ENCODE results near the gene PLEKHB2. TPM values are rescaled to one million over a fixed set of nuclear protein-coding genes. Genes with fewer than 3 reads are reported as not detected.
"Not testable (repeated sequence)": the region's sequence is repeated elsewhere in the genome, so short reads cannot be mapped to it uniquely, and the experiment has no call there.

PLEKHB2 gene
- total RNA-seq, 1 experiment from 2014 or later, result 139 TPM

- Mint-ChIP-seq H3K4me1 (ENCODE audit: low read depth, unreplicated experiment) (peaks cover 12% of the 10 kb centered on the region), H3K36me3 (ENCODE audit: insufficient read depth, unreplicated experiment) (peaks cover 24% of the 10 kb centered on the region), H3K27me3 (ENCODE audit: insufficient read depth, unreplicated experiment) (no peaks in the 10 kb centered on the region), H3K9me3 (ENCODE audit: unreplicated experiment) (no peaks in the 10 kb centered on the region), H3K4me3 (ENCODE audit: unreplicated experiment) (no peak overlapping the region), H3K27ac (ENCODE audit: unreplicated experiment) (no peak overlapping the region)
- intact Hi-C loops (cut with micrococcal nuclease; ENCODE audit: unreplicated experiment), result loop anchor here (10.0 kb wide), 1 partner anchor 368 kb away; the partner anchor contains the start of gene CCDC74A
- Histone ChIP-seq H3K27me3 (replicated peaks; ENCODE audit: control insufficient read depth, insufficient read depth, low read length) (no peaks in the 10 kb centered on the region), H3K36me3 (ENCODE audit: control insufficient read depth, insufficient read depth, low read length) (no peaks in the 10 kb centered on the region), H3K4me3 (ENCODE audit: low read depth, low read length) (no peak overlapping the region), H3K9me3 (no peaks in the 10 kb centered on the region), H3K4me1 (no peaks in the 10 kb centered on the region)
- TF ChIP-seq, protein P1, sequence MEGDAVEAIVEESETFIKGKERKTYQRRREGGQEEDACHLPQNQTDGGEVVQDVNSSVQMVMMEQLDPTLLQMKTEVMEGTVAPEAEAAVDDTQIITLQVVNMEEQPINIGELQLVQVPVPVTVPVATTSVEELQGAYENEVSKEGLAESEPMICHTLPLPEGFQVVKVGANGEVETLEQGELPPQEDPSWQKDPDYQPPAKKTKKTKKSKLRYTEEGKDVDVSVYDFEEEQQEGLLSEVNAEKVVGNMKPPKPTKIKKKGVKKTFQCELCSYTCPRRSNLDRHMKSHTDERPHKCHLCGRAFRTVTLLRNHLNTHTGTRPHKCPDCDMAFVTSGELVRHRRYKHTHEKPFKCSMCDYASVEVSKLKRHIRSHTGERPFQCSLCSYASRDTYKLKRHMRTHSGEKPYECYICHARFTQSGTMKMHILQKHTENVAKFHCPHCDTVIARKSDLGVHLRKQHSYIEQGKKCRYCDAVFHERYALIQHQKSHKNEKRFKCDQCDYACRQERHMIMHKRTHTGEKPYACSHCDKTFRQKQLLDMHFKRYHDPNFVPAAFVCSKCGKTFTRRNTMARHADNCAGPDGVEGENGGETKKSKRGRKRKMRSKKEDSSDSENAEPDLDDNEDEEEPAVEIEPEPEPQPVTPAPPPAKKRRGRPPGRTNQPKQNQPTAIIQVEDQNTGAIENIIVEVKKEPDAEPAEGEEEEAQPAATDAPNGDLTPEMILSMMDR (IDR thresholded peaks at IDR 0.05; ENCODE audit: insufficient read depth in 1 of 2, low read depth in 1 of 2, low read length in 1 of 2, severe bottlenecking in 1 of 2, unreplicated experiment in 1 of 2), result no peak
- BruUV-seq (replicated peaks), result no TSS peak
- ChIA-PET CTCF (no interaction called here), POLR2A (no interaction called here)
- no peak for DNase-seq
Observed at GRCh38 chr2:131156452-131157149, 51.5 kb downstream of the PLEKHB2 start.

- H3K4me3 ChIP-seq (ENCODE audit: low read depth, low read length); H3K36me3 Mint-ChIP-seq (ENCODE audit: insufficient read depth, unreplicated experiment); BruUV-seq (replicated peaks); DNase-seq; H3K27me3 Mint-ChIP-seq (ENCODE audit: insufficient read depth, unreplicated experiment); H3K4me1 ChIP-seq; H3K4me3 Mint-ChIP-seq (ENCODE audit: unreplicated experiment); CTCF ChIA-PET; intact Hi-C loops (cut with micrococcal nuclease; ENCODE audit: unreplicated experiment); H3K4me1 Mint-ChIP-seq (ENCODE audit: low read depth, unreplicated experiment); H3K36me3 ChIP-seq (ENCODE audit: control insufficient read depth, insufficient read depth, low read length); POLR2A ChIA-PET; H3K27me3 ChIP-seq (replicated peaks; ENCODE audit: control insufficient read depth, insufficient read depth, low read length); H3K9me3 ChIP-seq; H3K27ac Mint-ChIP-seq (ENCODE audit: unreplicated experiment); H3K9me3 Mint-ChIP-seq (ENCODE audit: unreplicated experiment): not testable (repeated sequence)
Observed at GRCh38 chr2:131165562-131165961, 60.4 kb downstream of the PLEKHB2 start.

GRCh38 chr2:131168538-131168937, 63.4 kb downstream of the PLEKHB2 start:
- no peak for DNase-seq
- no TSS peak for BruUV-seq (replicated peaks)
- Histone ChIP-seq H3K27me3 (replicated peaks; ENCODE audit: control insufficient read depth, insufficient read depth, low read length) (no peaks in the 10 kb centered on the region), H3K36me3 (ENCODE audit: control insufficient read depth, insufficient read depth, low read length) (no peaks in the 10 kb centered on the region), H3K4me1 (no peaks in the 10 kb centered on the region), H3K9me3 (no peaks in the 10 kb centered on the region), H3K4me3 (ENCODE audit: low read depth, low read length) (no peak overlapping the region)
- peaks cover 5% of the 10 kb centered on the region for H3K27me3 Mint-ChIP-seq (ENCODE audit: insufficient read depth, unreplicated experiment)
- intact Hi-C loops (cut with micrococcal nuclease; ENCODE audit: unreplicated experiment), result no loop called here
- ChIA-PET POLR2A (no interaction called here), CTCF (no interaction called here)
- no peaks in the 10 kb centered on the region for H3K36me3 Mint-ChIP-seq (ENCODE audit: insufficient read depth, unreplicated experiment)
- H3K27ac Mint-ChIP-seq (ENCODE audit: unreplicated experiment), result no peak overlapping the region
- H3K9me3 Mint-ChIP-seq (ENCODE audit: unreplicated experiment), result no peaks in the 10 kb centered on the region
- peaks cover 5% of the 10 kb centered on the region for H3K4me1 Mint-ChIP-seq (ENCODE audit: low read depth, unreplicated experiment)
- H3K4me3 Mint-ChIP-seq (ENCODE audit: unreplicated experiment), result no peak overlapping the region
- TF ChIP-seq, protein P1 (IDR thresholded peaks at IDR 0.05; ENCODE audit: insufficient read depth in 1 of 2, low read depth in 1 of 2, low read length in 1 of 2, severe bottlenecking in 1 of 2, unreplicated experiment in 1 of 2), result no peak

DNA sequence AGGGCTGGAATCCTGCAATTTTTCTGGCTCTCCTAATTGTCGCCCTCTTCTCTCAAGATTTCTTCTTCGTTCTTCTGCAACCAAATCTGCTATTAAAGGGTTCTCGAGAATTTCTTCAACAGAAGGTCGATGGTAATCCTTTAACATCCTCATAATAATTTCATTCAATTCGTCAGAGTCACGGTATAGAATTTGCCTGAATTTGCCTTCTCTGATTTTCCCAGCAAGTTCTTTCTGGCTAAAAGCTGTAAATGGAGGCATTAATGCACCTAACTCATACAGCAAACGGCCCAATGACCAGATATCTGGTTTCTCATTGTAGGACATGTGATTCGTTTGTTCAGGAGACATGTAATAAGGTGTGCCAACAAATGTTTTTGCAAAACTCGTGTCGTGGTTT, 72.9 kb downstream of the PLEKHB2 start:
- H3K27ac Mint-ChIP-seq (ENCODE audit: unreplicated experiment); intact Hi-C loops (cut with micrococcal nuclease; ENCODE audit: unreplicated experiment); H3K4me3 ChIP-seq (ENCODE audit: low read depth, low read length); BruUV-seq (replicated peaks); H3K27me3 ChIP-seq (replicated peaks; ENCODE audit: control insufficient read depth, insufficient read depth, low read length); H3K4me3 Mint-ChIP-seq (ENCODE audit: unreplicated experiment); H3K36me3 ChIP-seq (ENCODE audit: control insufficient read depth, insufficient read depth, low read length); H3K36me3 Mint-ChIP-seq (ENCODE audit: insufficient read depth, unreplicated experiment); CTCF ChIA-PET; H3K9me3 Mint-ChIP-seq (ENCODE audit: unreplicated experiment); POLR2A ChIA-PET; H3K9me3 ChIP-seq; DNase-seq; H3K4me1 Mint-ChIP-seq (ENCODE audit: low read depth, unreplicated experiment); H3K4me1 ChIP-seq: not testable (repeated sequence)
- H3K27me3 Mint-ChIP-seq (ENCODE audit: insufficient read depth, unreplicated experiment), result peaks cover 20% of the 10 kb centered on the region

GRCh38 chr2:131178721-131179418, 73.7 kb downstream of the PLEKHB2 start:
- H3K27ac Mint-ChIP-seq (ENCODE audit: unreplicated experiment); H3K4me1 Mint-ChIP-seq (ENCODE audit: low read depth, unreplicated experiment): not testable (repeated sequence)

More at GRCh38 chr2:131178721-131179418, 73.7 kb downstream of the PLEKHB2 start:
- POLR2A ChIA-PET; H3K9me3 ChIP-seq; DNase-seq; H3K27me3 ChIP-seq (replicated peaks; ENCODE audit: control insufficient read depth, insufficient read depth, low read length); BruUV-seq (replicated peaks); H3K9me3 Mint-ChIP-seq (ENCODE audit: unreplicated experiment); intact Hi-C loops (cut with micrococcal nuclease; ENCODE audit: unreplicated experiment); H3K4me3 ChIP-seq (ENCODE audit: low read depth, low read length); H3K36me3 Mint-ChIP-seq (ENCODE audit: insufficient read depth, unreplicated experiment); CTCF ChIA-PET; H3K4me1 ChIP-seq; H3K4me3 Mint-ChIP-seq (ENCODE audit: unreplicated experiment); H3K36me3 ChIP-seq (ENCODE audit: control insufficient read depth, insufficient read depth, low read length): not testable (repeated sequence)
- peaks cover 20% of the 10 kb centered on the region for H3K27me3 Mint-ChIP-seq (ENCODE audit: insufficient read depth, unreplicated experiment)
